Measurements from ENCODE around the gene MYH10. TPM values are rescaled to one million over a fixed set of nuclear protein-coding genes. Genes with fewer than 3 reads are reported as not detected.

The MYH10 gene
- total RNA-seq, 2 donors from 2014 or later = 251 to 257 TPM

- no peak overlapping the region for H3K9ac ChIP-seq (ENCODE audit: extremely low read depth, low read length, poor library complexity, severe bottlenecking)
- peaks cover 22% of the 10 kb centered on the region for H3K9me3 ChIP-seq (ENCODE audit: control insufficient read depth, low read length)
- no peak overlapping the region for H3K4me3 Mint-ChIP-seq
- 97 to 100% methylated on average over 2 to 5 of the region's 5 CpGs for WGBS, 2 experiments (ENCODE audit: insufficient coverage in 1 of 2, insufficient read length in 1 of 2)
- H3K36me3 Mint-ChIP-seq (ENCODE audit: low read depth) = peaks cover 94% of the 10 kb centered on the region
- H3K27ac ChIP-seq (ENCODE audit: low read depth, low read length) = no peak overlapping the region
- no peak overlapping the region for H3K27ac Mint-ChIP-seq
- H3K36me3 ChIP-seq (ENCODE audit: control insufficient read depth, insufficient read depth, low read length) = peaks cover 98% of the 10 kb centered on the region
- H3K27me3 ChIP-seq (ENCODE audit: control insufficient read depth, insufficient read depth, low read length, poor library complexity, severe bottlenecking) = no peaks in the 10 kb centered on the region
- no peak overlapping the region for H3K4me3 ChIP-seq (ENCODE audit: low read length)
- no peaks in the 10 kb centered on the region for H3K4me1 ChIP-seq (ENCODE audit: control insufficient read depth, insufficient read depth, low read length)
- no peak for TF ChIP-seq CTCF (conservative IDR thresholded peaks at IDR 0.05)
- no peak for DNase-seq
- H3K9me3 Mint-ChIP-seq = peaks cover 8% of the 10 kb centered on the region
- H3K4me1 Mint-ChIP-seq = no peaks in the 10 kb centered on the region
- no peaks in the 10 kb centered on the region for H3K27me3 Mint-ChIP-seq (ENCODE audit: insufficient read depth)
Observed at GRCh38 chr17:8487743-8488142, 142.8 kb downstream of the MYH10 start.

- WGBS, 2 experiments (ENCODE audit: insufficient coverage in 1 of 2, insufficient read length in 1 of 2) = 89 to 90% methylated on average over 18 to 19 of the region's 19 CpGs
- no peaks in the 10 kb centered on the region for H3K27me3 Mint-ChIP-seq (ENCODE audit: insufficient read depth)
- no peak overlapping the region for H3K4me3 ChIP-seq (ENCODE audit: low read length)
- H3K27me3 ChIP-seq (ENCODE audit: control insufficient read depth, insufficient read depth, low read length, poor library complexity, severe bottlenecking) = no peaks in the 10 kb centered on the region
- no peaks in the 10 kb centered on the region for H3K4me1 ChIP-seq (ENCODE audit: control insufficient read depth, insufficient read depth, low read length)
- H3K9me3 ChIP-seq (ENCODE audit: control insufficient read depth, low read length) = peaks cover 22% of the 10 kb centered on the region
- peaks cover 8% of the 10 kb centered on the region for H3K9me3 Mint-ChIP-seq
- no peak for TF ChIP-seq CTCF (conservative IDR thresholded peaks at IDR 0.05)
- no peak overlapping the region for H3K27ac Mint-ChIP-seq
- H3K36me3 Mint-ChIP-seq (ENCODE audit: low read depth) = peaks cover 94% of the 10 kb centered on the region
- H3K4me3 Mint-ChIP-seq = no peak overlapping the region
- H3K4me1 Mint-ChIP-seq = no peaks in the 10 kb centered on the region
- no peak for DNase-seq
- H3K27ac ChIP-seq (ENCODE audit: low read depth, low read length) = no peak overlapping the region
- peaks cover 98% of the 10 kb centered on the region for H3K36me3 ChIP-seq (ENCODE audit: control insufficient read depth, insufficient read depth, low read length)
- H3K9ac ChIP-seq (ENCODE audit: extremely low read depth, low read length, poor library complexity, severe bottlenecking) = no peak overlapping the region
Observed at GRCh38 chr17:8487130-8487645, 143.3 kb downstream of the MYH10 start.

DNA sequence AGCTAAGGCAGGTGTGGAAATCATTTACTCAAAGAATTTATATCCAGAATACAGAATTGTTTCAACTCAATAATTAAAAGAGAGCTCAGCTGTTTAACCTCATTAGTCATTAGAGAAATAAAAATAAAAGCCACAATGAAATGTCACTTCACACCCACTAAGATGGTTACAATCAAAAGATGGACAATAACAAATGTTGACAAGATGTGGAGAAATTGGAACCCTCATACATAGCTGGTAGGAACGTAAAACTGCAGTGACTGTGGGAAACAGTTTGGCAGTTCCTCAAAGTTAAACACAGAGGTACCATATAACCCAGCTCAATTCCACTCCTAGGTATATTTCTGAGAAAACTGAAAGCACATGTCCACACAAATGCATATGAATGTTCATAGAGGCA is 145.0 kb downstream of the MYH10 start:
- Mint-ChIP-seq H3K4me3 (no peak overlapping the region), H3K36me3 (ENCODE audit: low read depth) (peaks cover 92% of the 10 kb centered on the region), H3K4me1 (no peaks in the 10 kb centered on the region), H3K27me3 (ENCODE audit: insufficient read depth) (no peaks in the 10 kb centered on the region), H3K27ac (no peak overlapping the region), H3K9me3 (peaks cover 8% of the 10 kb centered on the region)
- Histone ChIP-seq H3K36me3 (ENCODE audit: control insufficient read depth, insufficient read depth, low read length) (peaks cover 98% of the 10 kb centered on the region), H3K4me1 (ENCODE audit: control insufficient read depth, insufficient read depth, low read length) (no peaks in the 10 kb centered on the region), H3K27me3 (ENCODE audit: control insufficient read depth, insufficient read depth, low read length, poor library complexity, severe bottlenecking) (no peaks in the 10 kb centered on the region), H3K9ac (ENCODE audit: extremely low read depth, low read length, poor library complexity, severe bottlenecking) (no peak overlapping the region), H3K27ac (ENCODE audit: low read depth, low read length) (no peak overlapping the region), H3K9me3 (ENCODE audit: control insufficient read depth, low read length) (peaks cover 22% of the 10 kb centered on the region), H3K4me3 (ENCODE audit: low read length) (no peak overlapping the region)
- TF ChIP-seq CTCF (conservative IDR thresholded peaks at IDR 0.05) = no peak
- 100% methylated on average over 1 of the region's 1 CpG for WGBS, 2 experiments (ENCODE audit: insufficient coverage in 1 of 2, insufficient read length in 1 of 2)
- DNase-seq = no peak
